Measurements from ENCODE around the gene MLLT3. TPM values are rescaled to one million over a fixed set of nuclear protein-coding genes. Genes with fewer than 3 reads are reported as not detected.

Gene MLLT3
- total RNA-seq, 4 donors from 2014 or later, result 4.8 to 17.8 (median 12.1) TPM

GRCh38 chr9:20490246-20490834 lies 132.0 kb downstream of the MLLT3 start:
- TF ChIP-seq CTCF (IDR thresholded peaks at IDR 0.05), result no peak
- no peak for ATAC-seq (ENCODE audit: low FRiP score)
- no peak for DNase-seq (ENCODE audit: low spot score)

GRCh38 chr9:20488691-20489090 lies 133.6 kb downstream of the MLLT3 start:
- ATAC-seq (ENCODE audit: low FRiP score), result no peak
- TF ChIP-seq CTCF (IDR thresholded peaks at IDR 0.05), result no peak

GRCh38 chr9:20486552-20486951 lies 135.7 kb downstream of the MLLT3 start:
- no peak for DNase-seq (ENCODE audit: low spot score)
- TF ChIP-seq CTCF (IDR thresholded peaks at IDR 0.05), result no peak

More at GRCh38 chr9:20488691-20489090, 133.6 kb downstream of the MLLT3 start:
- no peak for DNase-seq (ENCODE audit: low spot score)

GRCh38 chr9:20481437-20481836 lies 140.9 kb downstream of the MLLT3 start:
- DNase-seq (ENCODE audit: low spot score) (no peak), ATAC-seq (ENCODE audit: low FRiP score) (no peak)

More at GRCh38 chr9:20486552-20486951, 135.7 kb downstream of the MLLT3 start:
- ATAC-seq (ENCODE audit: low FRiP score), result no peak

GRCh38 chr9:20480249-20480648 lies 142.1 kb downstream of the MLLT3 start:
- no peak for ATAC-seq (ENCODE audit: low FRiP score)
- no peak for TF ChIP-seq CTCF (IDR thresholded peaks at IDR 0.05)
- DNase-seq (ENCODE audit: low spot score), result no peak

More at GRCh38 chr9:20481437-20481836, 140.9 kb downstream of the MLLT3 start:
- no peak for TF ChIP-seq CTCF (IDR thresholded peaks at IDR 0.05)

- TF ChIP-seq CTCF (IDR thresholded peaks at IDR 0.05), result no peak
- ATAC-seq (ENCODE audit: low FRiP score), result no peak
- no peak for DNase-seq (ENCODE audit: low spot score)
These were observed 142.7 kb downstream of the MLLT3 start for GRCh38 chr9:20479419-20480155.

- no peak for TF ChIP-seq CTCF (IDR thresholded peaks at IDR 0.05)
- DNase-seq (ENCODE audit: low spot score) (no peak), ATAC-seq (ENCODE audit: low FRiP score) (no peak)
These were observed 143.5 kb downstream of the MLLT3 start for GRCh38 chr9:20478786-20479185.
